DND-41 (cell line): Measurements from ENCODE around the gene HMG20A.

Experiments used
- ATAC-seq: fragments of 200-7000 bp; cut with Tn5 transposase; 3 replicates; pipeline ENCODE4 v1.9.1; 2021; ENCODE audit warnings: low read depth; ENCODE audit not compliant: insufficient read depth
- DNase-seq: peaks from one replicate; pipeline ENCODE4 v3.0.0-alpha.2; 2020
- H2AFZ ChIP-seq: 2 replicates; pipeline ENCODE4 v1.6.0; 2012; ENCODE audit warnings: low read depth, low read length
- H3K27ac ChIP-seq: 2 replicates; pipeline ENCODE4 v1.5.1; 2012; ENCODE audit warnings: low read length, inconsistent platforms
- H3K27me3 ChIP-seq: fragments of 200-600 bp; sonication (generic); 2 replicates; pipeline ENCODE4 v1.6.0; 2012; ENCODE audit warnings: low read length, mild to moderate bottlenecking, inconsistent platforms; ENCODE audit not compliant: insufficient read depth, poor library complexity
- H3K36me3 ChIP-seq: 2 replicates; pipeline ENCODE4 v1.5.1; 2012; ENCODE audit warnings: low read length, inconsistent platforms; ENCODE audit not compliant: insufficient read depth
- H3K4me1 ChIP-seq: 2 replicates; pipeline ENCODE4 v1.5.1; 2012; ENCODE audit warnings: mild to moderate bottlenecking, low read length; ENCODE audit not compliant: insufficient read depth
- H3K4me2 ChIP-seq: 2 replicates; pipeline ENCODE4 v1.6.0; 2012; ENCODE audit warnings: mild to moderate bottlenecking, moderate library complexity, low read length, inconsistent platforms; ENCODE audit not compliant: insufficient read depth
- H3K4me3 ChIP-seq, 2 experiments: fragments of 200-600 bp in 1 of 2; shearing (Covaris generic) in 1 of 2; 2 replicates each; pipeline ENCODE4 v1.5.1; 2012 to 2016; ENCODE audit warnings: inconsistent platforms in 2 of 2, low read length in 2 of 2, mild to moderate bottlenecking in 2 of 2, low read depth in 1 of 2, moderate library complexity in 1 of 2
- H3K79me2 ChIP-seq: 2 replicates; pipeline ENCODE4 v1.6.0; 2012; ENCODE audit warnings: low read length, inconsistent platforms; ENCODE audit not compliant: insufficient read depth
- H3K9ac ChIP-seq: 2 replicates; pipeline ENCODE4 v1.6.0; 2012; ENCODE audit warnings: low read depth, mild to moderate bottlenecking, inconsistent platforms, low read length, moderate library complexity
- H3K9me3 ChIP-seq: 2 replicates; pipeline ENCODE4 v1.5.1; 2012; ENCODE audit warnings: low read length, moderate library complexity, mild to moderate bottlenecking, inconsistent platforms; ENCODE audit not compliant: insufficient read depth, severe bottlenecking
- H4K20me1 ChIP-seq: 2 replicates; pipeline ENCODE4 v1.6.0; 2012; ENCODE audit warnings: low read length; ENCODE audit not compliant: insufficient read depth
- CTCF ChIP-seq: IDR thresholded peaks from 2 replicates; pipeline ENCODE4 v1.5.1; 2012; ENCODE audit warnings: borderline replicate concordance, low read length, moderate library complexity, mild to moderate bottlenecking; ENCODE audit not compliant: poor library complexity, severe bottlenecking; ENCODE audit errors: extremely low read depth
- EZH2 ChIP-seq: IDR thresholded peaks from 3 replicates; pipeline ENCODE4 v1.6.1; 2012; ENCODE audit warnings: borderline replicate concordance, low read depth, mild to moderate bottlenecking, moderate library complexity, low read length, inconsistent platforms; ENCODE audit not compliant: severe bottlenecking

The HMG20A gene

GRCh38 chr15:77507143-77507897 lies 86.6 kb downstream of the HMG20A start:
- Histone ChIP-seq H3K27me3 (no peaks in the 10 kb centered on the region), H3K9me3 (no peaks in the 10 kb centered on the region), H3K4me1 (0 out of 2 replicates have a peak, but pooled peaks cover 3% of the 10 kb centered on the region), H3K9ac (no peak overlapping the region), H3K27ac (no peak overlapping the region), H4K20me1 (no peaks in the 10 kb centered on the region), H3K36me3 (no peaks in the 10 kb centered on the region), H3K79me2 (no peaks in the 10 kb centered on the region), H3K4me2 (no peak overlapping the region), H3K4me3 (no peak overlapping the region), H2AFZ (no peak overlapping the region)
- TF ChIP-seq EZH2 (no peak), CTCF (no peak)
- DNase-seq (no peak), ATAC-seq (no peak)

GRCh38 chr15:77507911-77508310 lies 87.2 kb downstream of the HMG20A start:
- Histone ChIP-seq H3K9me3 (no peaks in the 10 kb centered on the region), H3K4me2 (no peak overlapping the region), H2AFZ (no peak overlapping the region), H4K20me1 (no peaks in the 10 kb centered on the region), H3K9ac (no peak overlapping the region), H3K36me3 (no peaks in the 10 kb centered on the region), H3K27ac (no peak overlapping the region), H3K4me1 (0 out of 2 replicates have a peak, but pooled peaks cover 3% of the 10 kb centered on the region), H3K4me3 (no peak overlapping the region), H3K79me2 (no peaks in the 10 kb centered on the region), H3K27me3 (no peaks in the 10 kb centered on the region)
- DNase-seq (no peak), ATAC-seq (no peak)
- TF ChIP-seq EZH2: no peak
- no peak for TF ChIP-seq CTCF

GRCh38 chr15:77508541-77509243 lies 88.0 kb downstream of the HMG20A start:
- Histone ChIP-seq H3K79me2 (no peaks in the 10 kb centered on the region), H3K27ac (no peak overlapping the region), H3K9me3 (no peaks in the 10 kb centered on the region), H3K9ac (no peak overlapping the region), H3K27me3 (no peaks in the 10 kb centered on the region), H3K4me1 (0 out of 2 replicates have a peak, but pooled peaks cover 3% of the 10 kb centered on the region), H3K4me3 (no peak overlapping the region), H4K20me1 (no peaks in the 10 kb centered on the region), H2AFZ (no peak overlapping the region), H3K36me3 (no peaks in the 10 kb centered on the region), H3K4me2 (no peak overlapping the region)
- no peak for TF ChIP-seq CTCF
- no peak for DNase-seq
- no peak for ATAC-seq
